Ovary (tissue), 3 donors: Measurements from ENCODE around the gene BDNF.

Source experiments
- CTCF ChIP-seq, 3 donors: fragments of 450-650 bp in 2 of 3; fragments of 200-600 bp in 1 of 3; IDR thresholded peaks; one replicate each; pipeline versions ENCODE4 v1.5.1 to v1.8.0; 2016 to 2022; ENCODE audit warnings: antibody characterized with exemption in 3 of 3, mild to moderate bottlenecking in 1 of 3
- EP300 ChIP-seq: sonication (generic); formaldehyde crosslinking; IDR thresholded peaks from one replicate; pipeline ENCODE4 v1.6.1; 2017; ENCODE audit warnings: antibody characterized with exemption
- POLR2A ChIP-seq: fragments of 450-650 bp; IDR thresholded peaks from one replicate; pipeline ENCODE4 v1.6.1; 2017; ENCODE audit warnings: antibody characterized with exemption, mild to moderate bottlenecking, moderate library complexity
- donor health status: DM: no; HTN: no; CAD: no.

GRCh38 chr11:27688076-27688475, 12.2 kb downstream of the BDNF start:
- TF ChIP-seq EP300, result no peak
- TF ChIP-seq CTCF (IDR thresholded peaks at IDR 0.05), result no peak
- no peak for TF ChIP-seq POLR2A
